ENCODE results near the gene SETBP1.

The SETBP1 gene

DNA sequence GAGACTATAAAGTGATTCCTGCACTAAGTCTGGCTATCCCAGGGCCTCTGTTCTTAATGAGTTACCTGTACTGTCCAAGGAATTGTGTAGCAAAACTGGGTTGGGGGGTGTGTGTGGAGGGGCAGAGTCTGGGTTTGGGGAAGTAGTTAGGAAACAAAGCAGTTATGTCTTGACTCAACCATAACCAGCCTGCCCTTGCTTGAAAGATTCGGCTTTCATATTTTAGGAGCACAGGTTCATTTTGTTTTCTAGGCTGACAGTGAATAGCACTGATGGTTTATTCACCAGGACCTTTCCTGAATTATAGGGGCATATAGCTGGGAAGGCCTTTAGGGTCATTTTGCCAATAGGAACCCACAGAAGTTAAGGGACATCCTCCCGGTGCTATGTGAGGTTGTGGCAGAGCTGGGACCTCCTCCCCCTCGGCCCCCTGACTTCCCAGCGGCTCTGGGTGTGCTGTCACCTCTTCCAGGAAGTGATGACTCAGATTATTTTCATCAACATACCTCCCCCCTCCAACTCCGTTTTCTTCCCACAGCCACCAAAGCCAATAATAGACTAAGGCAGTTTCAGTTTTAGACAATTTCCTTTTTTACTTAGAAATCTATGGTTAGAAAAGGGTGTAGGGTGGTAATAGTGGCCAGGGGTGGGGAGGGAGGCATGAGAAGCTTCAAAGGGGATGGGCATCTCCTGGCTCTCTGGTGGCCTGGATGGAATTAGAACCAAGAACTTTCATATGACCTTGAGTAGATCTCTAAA is 44.8 kb downstream of the SETBP1 start:
- FAIRE-seq (peak; percentile 96), DNase-seq (ENCODE audit: insufficient read length) (peak; percentile 37)
- TF ChIP-seq TAF1 (IDR thresholded peaks at IDR 0.05; ENCODE audit: borderline replicate concordance, low read depth, low read length) (no peak), POLR2A (IDR thresholded peaks at IDR 0.05; ENCODE audit: low read depth, low read length) (no peak), POLR2AphosphoS5 (IDR thresholded peaks at IDR 0.05; ENCODE audit: low read depth, low read length) (no peak)

DNA sequence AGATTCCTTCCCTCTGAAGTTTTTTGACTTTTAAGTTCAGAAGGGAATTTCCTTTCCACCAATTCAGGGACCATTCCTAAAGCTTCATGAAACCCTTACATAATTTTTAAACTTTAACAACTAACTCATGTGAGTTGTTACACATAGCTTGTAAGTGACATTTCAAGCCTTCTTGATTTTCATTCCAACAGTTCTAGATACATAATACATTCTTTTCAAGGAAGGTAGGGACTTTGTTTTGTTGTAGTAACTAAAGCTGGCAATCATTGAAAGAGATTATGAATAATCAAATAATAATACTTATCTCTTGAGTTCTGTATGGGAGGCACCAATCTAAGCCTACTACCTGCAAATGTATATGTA is 45.4 kb downstream of the SETBP1 start:
- TF ChIP-seq POLR2AphosphoS5 (IDR thresholded peaks at IDR 0.05; ENCODE audit: low read depth, low read length) (no peak), TAF1 (IDR thresholded peaks at IDR 0.05; ENCODE audit: borderline replicate concordance, low read depth, low read length) (no peak), POLR2A (IDR thresholded peaks at IDR 0.05; ENCODE audit: low read depth, low read length) (no peak)
- no peak for DNase-seq (ENCODE audit: insufficient read length)
- FAIRE-seq: no peak

DNA sequence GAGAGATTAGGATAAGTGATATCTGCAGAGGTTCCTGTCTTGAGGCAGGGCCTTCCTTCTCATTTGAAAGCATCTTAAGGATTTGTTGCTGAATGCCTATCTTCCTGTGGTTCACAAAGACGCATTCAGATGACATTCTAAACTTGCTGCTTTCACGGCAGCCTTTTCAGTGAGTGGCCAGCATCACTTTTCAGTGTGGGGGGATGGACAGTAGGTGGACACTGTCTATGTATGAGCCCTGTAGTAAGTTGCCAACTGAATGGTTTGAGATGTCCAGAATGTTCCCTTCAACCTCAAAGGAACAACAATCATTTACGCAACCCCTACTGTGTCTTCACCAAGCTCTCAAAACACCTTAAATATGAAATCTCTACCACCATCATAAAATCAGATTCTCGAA is 46.6 kb downstream of the SETBP1 start:
- peak; percentile 67 for FAIRE-seq
- no peak for TF ChIP-seq POLR2AphosphoS5 (IDR thresholded peaks at IDR 0.05; ENCODE audit: low read depth, low read length)
- no peak for TF ChIP-seq TAF1 (IDR thresholded peaks at IDR 0.05; ENCODE audit: borderline replicate concordance, low read depth, low read length)
- TF ChIP-seq POLR2A (IDR thresholded peaks at IDR 0.05; ENCODE audit: low read depth, low read length): no peak

DNA sequence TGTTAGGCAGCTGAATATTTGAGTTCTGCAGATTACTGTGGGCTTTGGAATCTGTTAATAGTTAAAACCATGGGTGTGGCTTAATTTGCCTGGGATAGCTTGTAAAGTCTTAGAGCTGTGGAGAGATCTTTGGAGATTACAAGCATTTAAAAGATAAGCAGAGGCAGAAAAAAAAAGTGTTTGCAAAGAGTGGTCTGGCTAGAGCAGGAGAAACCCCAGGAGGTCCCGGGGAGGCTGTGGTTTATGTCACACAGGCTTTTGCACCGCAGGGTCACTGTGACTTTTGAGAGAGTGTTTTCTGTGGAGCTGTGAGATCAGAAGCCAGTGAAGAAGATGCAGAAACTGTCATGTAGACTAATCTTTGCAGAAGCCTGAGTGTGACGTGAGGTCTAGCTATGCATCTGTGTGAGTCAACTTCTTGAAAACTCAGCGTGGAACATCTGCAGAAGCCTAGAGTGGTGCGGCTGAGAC is 49.0 kb downstream of the SETBP1 start:
- FAIRE-seq (peak; percentile 79), DNase-seq (ENCODE audit: insufficient read length) (no peak)
- TF ChIP-seq POLR2AphosphoS5 (IDR thresholded peaks at IDR 0.05; ENCODE audit: low read depth, low read length) (no peak), POLR2A (IDR thresholded peaks at IDR 0.05; ENCODE audit: low read depth, low read length) (no peak), TAF1 (IDR thresholded peaks at IDR 0.05; ENCODE audit: borderline replicate concordance, low read depth, low read length) (no peak)

More for the DNA sequence above, 46.6 kb downstream of the SETBP1 start:
- DNase-seq (ENCODE audit: insufficient read length): no peak

DNA sequence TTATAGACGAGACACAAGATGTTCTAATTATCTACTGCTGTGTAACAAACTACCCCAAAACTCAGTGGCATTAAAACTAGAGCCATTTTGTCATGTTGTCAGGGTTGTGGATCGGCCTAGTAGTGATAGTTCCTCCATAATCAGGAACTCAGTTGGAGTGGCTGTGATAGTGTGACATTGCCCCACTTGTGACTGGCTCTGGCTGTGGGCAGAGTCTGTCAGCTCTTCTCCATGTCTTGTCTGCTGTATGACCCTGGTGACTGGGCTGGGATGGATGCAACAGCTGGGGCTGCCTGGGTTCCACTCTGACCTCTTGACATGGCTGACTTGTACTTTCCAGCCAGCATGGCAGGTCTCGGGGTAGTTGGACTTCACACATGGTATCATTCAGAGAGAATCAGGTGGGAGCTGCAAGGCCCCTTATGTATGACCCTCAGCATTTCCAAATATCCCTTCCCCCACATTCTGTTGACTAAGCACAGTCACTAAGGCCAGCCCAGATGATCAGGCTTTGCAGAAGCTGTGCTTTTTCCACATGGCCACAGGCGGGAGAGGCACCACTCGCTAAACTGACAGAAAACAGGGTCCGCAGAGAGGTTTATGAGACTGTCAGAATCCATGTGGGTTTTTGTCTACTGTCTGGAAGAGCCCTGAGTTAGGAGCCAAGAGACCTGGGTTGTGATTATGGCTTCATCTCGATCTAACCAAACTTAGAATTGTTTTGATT is 50.3 kb downstream of the SETBP1 start:
- FAIRE-seq (peak; percentile 79), DNase-seq (ENCODE audit: insufficient read length) (no peak)
- TF ChIP-seq POLR2AphosphoS5 (IDR thresholded peaks at IDR 0.05; ENCODE audit: low read depth, low read length) (no peak), POLR2A (IDR thresholded peaks at IDR 0.05; ENCODE audit: low read depth, low read length) (no peak), TAF1 (IDR thresholded peaks at IDR 0.05; ENCODE audit: borderline replicate concordance, low read depth, low read length) (no peak)

DNA sequence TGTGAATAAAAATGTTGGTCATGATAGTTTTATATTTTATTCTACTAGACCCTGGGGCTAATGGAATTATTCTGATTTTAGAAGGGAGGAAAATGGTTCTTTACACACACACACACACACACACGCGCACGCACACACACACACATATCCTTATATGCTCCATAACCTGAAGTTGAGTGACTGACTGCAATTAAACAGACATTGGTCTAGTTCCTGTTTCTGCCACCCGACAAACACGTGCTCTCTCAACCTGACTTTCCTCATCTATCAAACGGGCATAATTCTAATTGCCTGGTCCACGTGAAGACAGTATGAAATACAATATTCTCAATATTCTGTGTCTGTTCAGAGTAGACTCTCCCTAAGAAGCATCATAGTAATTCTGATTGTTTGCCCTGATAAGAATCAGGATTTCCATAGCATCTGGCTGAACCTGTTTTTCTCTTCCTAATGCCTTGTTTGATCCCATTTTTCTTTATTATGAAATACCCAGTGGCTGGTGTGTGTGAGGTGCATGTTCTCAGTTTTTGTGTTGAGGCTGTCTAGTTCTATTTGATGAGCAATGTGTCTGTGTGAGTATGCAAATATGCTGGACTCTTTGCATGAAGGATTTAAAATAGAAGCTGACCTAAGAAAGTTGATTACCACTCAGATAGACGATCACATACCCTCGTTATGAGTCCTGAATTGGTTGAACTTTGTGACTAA is 51.0 kb downstream of the SETBP1 start:
- no peak for DNase-seq (ENCODE audit: insufficient read length)
- TF ChIP-seq POLR2A (IDR thresholded peaks at IDR 0.05; ENCODE audit: low read depth, low read length) (no peak), TAF1 (IDR thresholded peaks at IDR 0.05; ENCODE audit: borderline replicate concordance, low read depth, low read length) (no peak), POLR2AphosphoS5 (IDR thresholded peaks at IDR 0.05; ENCODE audit: low read depth, low read length) (no peak)
- FAIRE-seq: peak; percentile 91

DNA sequence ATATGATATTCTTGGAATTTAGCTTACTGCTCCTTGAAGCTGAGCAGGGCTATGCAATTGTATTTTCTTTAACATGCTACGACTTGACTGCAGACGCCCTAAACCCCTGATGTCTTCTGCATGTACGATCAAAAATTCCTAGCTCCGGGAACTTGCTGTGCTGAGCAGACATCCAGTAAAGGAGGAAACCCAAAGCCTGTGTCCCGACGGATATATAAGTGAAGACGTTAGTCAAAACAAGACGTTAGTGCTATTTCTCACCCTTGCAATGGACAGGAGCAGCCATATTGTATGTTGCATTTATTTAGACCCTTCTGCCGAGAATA is 51.5 kb downstream of the SETBP1 start:
- TF ChIP-seq POLR2AphosphoS5 (IDR thresholded peaks at IDR 0.05; ENCODE audit: low read depth, low read length) (no peak), TAF1 (IDR thresholded peaks at IDR 0.05; ENCODE audit: borderline replicate concordance, low read depth, low read length) (no peak), POLR2A (IDR thresholded peaks at IDR 0.05; ENCODE audit: low read depth, low read length) (no peak)
- DNase-seq (ENCODE audit: insufficient read length): no peak
- FAIRE-seq: peak; percentile 14

DNA sequence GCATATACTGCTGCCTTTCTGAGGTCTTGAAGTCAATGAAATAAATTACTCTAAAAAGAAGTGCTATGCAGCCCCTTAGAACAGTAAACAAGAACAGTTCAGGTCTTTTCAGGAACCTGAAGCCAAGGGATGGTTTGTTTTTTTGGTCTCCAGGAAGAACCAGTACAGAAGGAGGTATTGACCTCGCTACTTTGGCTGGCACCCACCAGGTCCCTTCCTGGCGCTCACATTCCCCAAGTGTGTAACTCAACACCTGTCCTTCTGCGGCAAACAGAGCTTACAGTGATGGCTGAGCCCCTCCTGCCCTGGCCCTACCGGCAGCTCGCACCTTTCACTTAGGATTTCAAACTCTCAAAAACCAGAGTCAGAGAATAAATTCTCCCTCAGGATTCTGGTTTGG is 51.9 kb downstream of the SETBP1 start:
- no peak for TF ChIP-seq POLR2AphosphoS5 (IDR thresholded peaks at IDR 0.05; ENCODE audit: low read depth, low read length)
- TF ChIP-seq POLR2A (IDR thresholded peaks at IDR 0.05; ENCODE audit: low read depth, low read length): no peak
- TF ChIP-seq TAF1 (IDR thresholded peaks at IDR 0.05; ENCODE audit: borderline replicate concordance, low read depth, low read length): no peak
- no peak for FAIRE-seq
- no peak for DNase-seq (ENCODE audit: insufficient read length)

DNA sequence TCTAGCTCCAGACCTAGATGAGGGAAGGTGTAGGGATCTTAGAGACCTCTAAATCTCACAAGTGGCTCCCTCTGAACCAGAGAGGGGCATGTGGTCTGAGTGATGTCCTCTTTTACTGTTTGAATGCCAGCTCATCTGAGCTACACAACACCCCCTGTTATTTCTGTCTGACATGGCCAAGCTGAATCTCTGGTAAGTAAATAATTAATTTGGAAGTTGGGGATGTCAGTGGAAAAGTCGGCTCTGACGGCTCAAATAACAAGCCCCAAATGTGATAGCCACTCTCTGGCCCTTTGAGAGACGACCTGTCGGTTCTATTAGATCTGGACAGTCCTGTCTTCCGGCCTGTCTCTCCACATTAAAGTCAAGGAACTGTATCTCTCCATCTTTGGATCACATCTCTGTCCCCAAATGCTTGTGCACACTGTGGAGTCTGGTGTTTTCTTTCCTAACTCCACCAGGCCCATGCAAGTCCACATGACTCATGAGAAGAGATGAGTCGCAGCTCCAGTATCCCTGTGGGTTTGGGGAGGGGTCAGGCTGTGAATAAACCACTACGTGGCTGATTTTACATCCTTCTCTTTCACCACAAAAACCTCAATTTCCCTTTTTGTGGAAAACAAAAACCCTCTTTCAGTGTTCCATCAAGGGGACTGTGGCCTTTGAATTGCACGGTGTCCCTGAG is 52.5 kb downstream of the SETBP1 start:
- FAIRE-seq (peak; percentile 57), DNase-seq (ENCODE audit: insufficient read length) (no peak)
- TF ChIP-seq POLR2A (IDR thresholded peaks at IDR 0.05; ENCODE audit: low read depth, low read length) (no peak), TAF1 (IDR thresholded peaks at IDR 0.05; ENCODE audit: borderline replicate concordance, low read depth, low read length) (no peak), POLR2AphosphoS5 (IDR thresholded peaks at IDR 0.05; ENCODE audit: low read depth, low read length) (no peak)

DNA sequence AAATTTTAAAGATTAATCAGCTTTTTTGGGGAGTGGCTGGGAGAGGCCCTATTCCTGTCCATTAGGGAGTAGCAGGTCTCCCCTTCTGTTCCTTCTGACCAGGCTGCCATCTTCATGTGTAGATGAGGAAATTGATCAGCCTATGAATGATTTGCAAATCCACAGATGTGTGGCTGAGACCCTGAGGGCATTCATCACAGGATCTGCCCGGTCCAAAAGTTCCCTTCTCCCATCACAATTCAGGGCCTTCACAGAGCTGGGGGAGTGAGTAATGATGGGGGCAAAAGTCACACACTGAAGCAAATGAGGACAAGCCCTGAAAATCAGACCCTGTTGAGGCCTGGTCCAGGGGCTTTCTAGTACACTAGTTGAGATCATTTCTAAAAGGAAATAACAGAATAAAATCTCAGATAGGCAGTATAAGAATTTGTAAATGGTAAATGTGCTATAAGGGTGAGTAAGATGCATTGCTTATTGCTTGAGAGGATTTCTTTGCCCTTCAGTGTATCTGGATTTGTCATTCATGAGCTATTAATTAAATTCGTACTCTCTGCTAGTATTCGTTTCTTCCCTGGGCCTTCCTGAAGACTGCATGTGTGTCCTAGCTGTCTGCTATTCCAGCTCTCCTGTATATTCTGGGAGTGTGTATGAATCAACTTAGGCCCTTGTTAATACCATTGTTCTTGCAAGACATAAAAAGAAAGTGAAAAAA is 53.2 kb downstream of the SETBP1 start:
- DNase-seq (ENCODE audit: insufficient read length) (no peak), FAIRE-seq (no peak)

More for the DNA sequence above, 53.2 kb downstream of the SETBP1 start:
- TF ChIP-seq POLR2A (IDR thresholded peaks at IDR 0.05; ENCODE audit: low read depth, low read length) (no peak), TAF1 (IDR thresholded peaks at IDR 0.05; ENCODE audit: borderline replicate concordance, low read depth, low read length) (no peak), POLR2AphosphoS5 (IDR thresholded peaks at IDR 0.05; ENCODE audit: low read depth, low read length) (no peak)
